Mucosa of descending colon (tissue), 3 donors: ENCODE measurements around the gene DOK7. TPM values are rescaled to one million over a fixed set of nuclear protein-coding genes. Genes with fewer than 3 reads are reported as not detected.

Experiments used
- ATAC-seq: fragments of 200-7000 bp; cut with Tn5 transposase; one replicate; pipeline ENCODE4 v1.9.1; 2020; ENCODE audit warnings: mild to moderate bottlenecking, moderate library complexity
- DNase-seq, 3 donors: peaks; one replicate each; pipeline ENCODE4 v3.0.0-alpha.2; 2020
- H3K36me3 ChIP-seq: fragments of 200-600 bp; one replicate; pipeline ENCODE4 v1.8.0; 2021; ENCODE audit warnings: low read depth, mild to moderate bottlenecking
- H3K4me1 ChIP-seq: fragments of 200-600 bp; one replicate; pipeline ENCODE4 v1.8.0; 2021; ENCODE audit warnings: low read depth, mild to moderate bottlenecking
- H3K4me3 ChIP-seq: fragments of 200-600 bp; one replicate; pipeline ENCODE4 v1.8.0; 2021; ENCODE audit warnings: mild to moderate bottlenecking
- H3K9me3 ChIP-seq: fragments of 200-600 bp; one replicate; pipeline ENCODE4 v1.8.0; 2021; ENCODE audit warnings: mild to moderate bottlenecking
- CTCF ChIP-seq: fragments of 200-600 bp; IDR thresholded peaks from one replicate; pipeline ENCODE4 v1.8.0; 2022; ENCODE audit warnings: antibody characterized with exemption, mild to moderate bottlenecking
- intact Hi-C, 2 donors: fragments of 100-400 bp; cut with DNase I in 1 of 2; cut with micrococcal nuclease in 1 of 2; formaldehyde crosslinking; loops; one replicate each; pipeline versions ENCODE4 v1.11.0 to v1.11.1; 2022; cut with DNase I, micrococcal nuclease
- total RNA-seq, 3 donors: library from RNA; stranded (reverse); fragmentation: NEBNext Ultra II Directional in 2 of 3; extraction: Animal tissue kit (Norgen Biotek cat#: 25700) in 2 of 3; gene quantifications; one replicate each; pipeline versions ENCODE4 v1.2.1 to v1.2.4, GENCODE V29; 2021 to 2023
- donor health status: DM: no; HTN: no; CAD: no; lungs with moderate emphysema.
- donor health status: DM: no; HTN: no; CAD: no.
- donor health status: DM: no; HTN: yes; CAD: no.

The DOK7 gene
- total RNA-seq, 3 donors from 2014 or later = 0.28 to 0.61 (median 0.39) TPM

- Histone ChIP-seq H3K36me3 (no peaks in the 10 kb centered on the region), H3K4me1 (peaks cover 4% of the 10 kb centered on the region), H3K9me3 (no peaks in the 10 kb centered on the region), H3K4me3 (no peak overlapping the region)
- ATAC-seq (no peak), DNase-seq (peak in 1 of 3 donors; percentile 33)
- TF ChIP-seq CTCF = no peak
- intact Hi-C loops = no loop called here
These were observed 14.8 kb downstream of the DOK7 start for GRCh38 chr4:3477750-3478430.

DNA sequence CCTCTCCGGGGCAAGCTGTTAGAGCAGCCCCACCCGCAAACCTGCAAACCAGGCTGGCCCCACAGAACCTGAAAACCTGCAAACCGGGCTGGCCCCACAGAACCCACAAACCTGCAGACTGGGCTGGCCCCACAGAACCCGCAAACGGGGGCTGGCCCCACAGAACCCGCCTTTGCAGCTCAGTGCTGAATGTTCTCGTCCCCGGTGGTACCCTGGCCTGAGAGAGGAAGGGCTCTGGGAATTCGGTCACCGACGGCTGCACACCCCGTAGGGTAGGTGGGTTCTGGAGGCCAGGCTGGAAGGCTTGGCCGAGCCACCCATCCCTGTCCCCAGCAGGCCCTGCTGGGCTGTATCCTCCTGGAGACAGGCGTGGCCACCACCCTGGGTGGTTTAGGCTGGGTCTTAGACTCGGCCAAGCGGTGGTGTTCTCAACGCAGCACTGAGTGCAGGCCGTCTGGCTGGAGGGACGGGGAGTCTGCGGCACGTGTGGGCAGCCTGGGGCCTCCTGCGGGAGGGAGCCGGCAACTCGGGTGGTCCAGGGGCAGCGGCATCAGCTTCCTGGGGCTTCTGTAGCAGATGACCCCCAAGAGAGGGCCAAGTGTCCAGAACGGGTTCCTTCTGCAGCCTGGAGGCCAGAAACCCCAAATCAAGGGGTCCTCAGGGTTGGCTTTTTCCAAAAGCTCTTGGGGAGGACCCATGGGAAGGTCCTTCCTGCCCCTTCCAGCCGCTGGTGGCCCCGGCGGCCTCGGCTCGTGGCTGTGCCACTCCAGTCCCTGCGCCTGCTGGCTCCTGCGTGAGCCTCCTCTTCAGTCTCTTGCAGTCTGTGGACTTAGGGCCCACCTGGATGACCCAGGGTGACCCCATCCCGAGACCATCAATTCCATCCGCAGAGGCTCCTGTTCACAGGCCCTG is 15.6 kb downstream of the DOK7 start:
- DNase-seq (peak in 2 of 3 donors; percentile 25 to 46), ATAC-seq (no peak)
- Histone ChIP-seq H3K4me3 (no peak overlapping the region), H3K4me1 (peaks cover 4% of the 10 kb centered on the region), H3K9me3 (no peaks in the 10 kb centered on the region), H3K36me3 (no peaks in the 10 kb centered on the region)
- intact Hi-C loops = no loop called here
- TF ChIP-seq CTCF = no peak

DNA sequence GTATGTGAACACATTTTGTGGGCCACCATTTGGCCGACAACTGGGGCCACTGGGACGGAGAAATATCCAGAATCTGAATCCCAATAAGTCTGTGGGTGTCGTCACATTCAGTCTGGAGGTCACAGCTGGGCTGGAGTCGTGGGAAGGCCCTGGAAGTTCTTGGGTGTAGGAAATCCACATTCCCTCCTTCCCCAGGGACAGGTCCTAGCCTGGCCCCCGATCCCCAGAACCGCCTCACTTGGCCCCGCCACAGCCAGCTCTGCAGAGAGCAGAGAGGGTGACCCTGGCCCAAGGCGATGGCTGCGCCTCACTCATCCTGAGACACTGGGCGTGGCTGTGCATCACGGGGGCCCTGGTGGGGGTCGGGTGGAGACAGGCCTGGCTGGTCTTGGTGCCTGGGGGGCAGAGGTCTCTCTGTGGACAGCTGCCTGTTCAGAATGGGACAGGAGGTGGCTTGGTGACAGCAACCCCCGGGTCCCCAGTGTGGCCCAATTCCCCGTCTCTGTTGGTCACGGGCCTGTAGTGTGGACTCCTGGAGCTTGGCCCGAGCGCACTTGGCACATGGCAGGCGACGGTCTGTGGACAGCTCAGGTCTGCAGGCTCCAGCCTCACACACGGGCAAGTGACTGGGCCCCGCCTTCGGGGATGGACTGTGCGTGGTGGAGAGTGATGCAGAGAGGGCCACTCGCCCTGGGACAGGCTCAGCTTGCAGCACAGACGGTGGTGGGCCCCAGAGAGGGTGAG is 16.4 kb downstream of the DOK7 start:
- peaks cover 7% of the 10 kb centered on the region for H3K4me1 ChIP-seq
- intact Hi-C loops = no loop called here
- ATAC-seq = no peak
- peak in 1 of 3 donors; percentile 37 for DNase-seq
- no peak overlapping the region for H3K4me3 ChIP-seq
- no peaks in the 10 kb centered on the region for H3K9me3 ChIP-seq
- no peaks in the 10 kb centered on the region for H3K36me3 ChIP-seq
- no peak for TF ChIP-seq CTCF

GRCh38 chr4:3480528-3481112 is 17.5 kb downstream of the DOK7 start:
- intact Hi-C loops = no loop called here
- Histone ChIP-seq H3K4me3 (no peak overlapping the region), H3K4me1 (peaks cover 16% of the 10 kb centered on the region), H3K9me3 (no peaks in the 10 kb centered on the region), H3K36me3 (no peaks in the 10 kb centered on the region)
- DNase-seq (peak; percentile 76 to 88 (median 85)), ATAC-seq (peak; percentile 65)
- TF ChIP-seq CTCF = peak; percentile 100

DNA sequence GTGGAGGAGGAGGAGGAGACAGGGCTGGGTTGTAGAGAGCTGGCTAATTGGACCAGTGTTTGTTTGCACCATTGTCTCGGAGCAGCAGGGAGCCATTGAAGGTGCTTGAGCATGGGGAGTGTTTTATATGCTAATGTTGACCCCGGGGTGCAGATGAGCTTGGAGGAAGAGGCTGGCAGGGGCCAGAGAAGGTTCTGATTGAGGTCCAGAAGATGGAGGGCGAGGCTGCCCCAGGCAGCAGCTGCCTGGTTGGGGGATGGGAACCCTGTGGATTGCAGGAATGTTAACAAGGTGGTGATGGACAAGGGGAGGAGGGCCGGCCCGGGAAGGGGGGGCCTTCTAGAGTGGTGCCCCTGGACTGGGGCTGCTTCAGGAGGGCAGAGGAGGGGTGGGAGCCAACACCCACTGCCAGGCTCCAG is 18.0 kb downstream of the DOK7 start:
- no peak overlapping the region for H3K4me3 ChIP-seq
- peaks cover 16% of the 10 kb centered on the region for H3K4me1 ChIP-seq
- ATAC-seq (no peak), DNase-seq (no peak)
- H3K36me3 ChIP-seq = no peaks in the 10 kb centered on the region
- H3K9me3 ChIP-seq = no peaks in the 10 kb centered on the region
- no peak for TF ChIP-seq CTCF
- intact Hi-C loops = no loop called here
